HG02870 (cell line): ENCODE results near the gene MYO18B.
"Not testable (repeated sequence)": the region's sequence is repeated elsewhere in the genome, so short reads cannot be mapped to it uniquely, and the experiment has no call there.

Source experiments
- ATAC-seq: cut with Tn5 transposase; IDR thresholded peaks from one replicate; pipeline ENCODE4 v1.9.1; 2021; ENCODE audit warnings: mild to moderate bottlenecking, moderate library complexity; ENCODE audit not compliant: unreplicated experiment

The MYO18B gene

DNA sequence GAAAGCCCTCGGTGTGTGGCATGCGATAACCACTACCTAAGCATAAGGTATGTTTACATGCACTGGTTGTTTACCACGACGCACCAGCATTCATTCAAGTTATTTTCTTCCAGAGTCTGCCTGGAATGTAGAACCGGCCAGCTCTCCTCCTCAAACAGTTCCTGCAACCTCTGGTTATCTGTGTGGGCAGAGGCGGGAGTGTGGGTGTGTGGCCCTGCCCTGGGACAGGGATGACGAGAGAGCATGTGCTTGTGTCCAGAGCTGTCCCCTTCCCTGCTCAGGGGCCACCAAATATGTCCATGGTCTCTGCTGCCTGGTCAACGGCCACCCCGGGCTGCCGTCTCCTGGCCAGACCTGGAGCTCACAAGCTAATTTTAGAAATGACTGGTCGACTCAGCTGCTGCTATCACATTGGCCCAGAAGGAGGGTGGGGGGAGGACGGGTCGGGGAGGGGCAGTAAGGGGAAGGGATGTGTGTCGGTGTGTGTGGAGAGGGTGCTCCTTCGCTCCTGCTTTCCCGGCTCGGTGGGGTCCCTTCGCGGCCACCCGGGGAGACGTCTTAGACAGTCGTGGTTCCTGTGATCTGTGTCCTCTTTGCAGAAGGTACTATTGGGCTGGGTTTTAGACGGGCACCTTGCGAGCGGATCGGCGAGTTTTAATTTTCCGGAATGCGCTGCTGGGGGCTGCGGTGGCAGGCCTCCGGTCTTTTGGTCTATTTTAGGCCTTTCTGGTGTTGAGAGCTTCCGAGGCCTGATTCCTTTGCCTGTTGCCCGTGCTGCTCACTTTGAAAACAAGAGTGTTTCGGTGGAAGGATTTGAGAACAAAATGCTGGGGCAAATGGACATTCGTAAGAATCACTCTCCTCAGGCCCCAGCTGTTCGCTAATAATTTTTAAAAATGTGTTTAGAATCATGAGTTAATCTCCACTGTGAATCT lies at the start of gene MYO18B:
TSS of gene MYO18B (plus strand) at position 497 of the 935 bp plus-strand sequence. CDS start 18,905 bp downstream, outside the sequence.
- ATAC-seq: no peak

GRCh38 chr22:25692397-25693267 lies 49.4 kb upstream of the MYO18B start:
- no peak for ATAC-seq

GRCh38 chr22:25693268-25693565 lies 48.8 kb upstream of the MYO18B start:
- ATAC-seq: no peak

GRCh38 chr22:25694196-25694907 lies 47.6 kb upstream of the MYO18B start:
- ATAC-seq: no peak

- ATAC-seq: no peak
These were observed 46.8 kb upstream of the MYO18B start for GRCh38 chr22:25695146-25695545.

- ATAC-seq: no peak
These were observed 45.2 kb upstream of the MYO18B start for GRCh38 chr22:25696763-25697162.

DNA sequence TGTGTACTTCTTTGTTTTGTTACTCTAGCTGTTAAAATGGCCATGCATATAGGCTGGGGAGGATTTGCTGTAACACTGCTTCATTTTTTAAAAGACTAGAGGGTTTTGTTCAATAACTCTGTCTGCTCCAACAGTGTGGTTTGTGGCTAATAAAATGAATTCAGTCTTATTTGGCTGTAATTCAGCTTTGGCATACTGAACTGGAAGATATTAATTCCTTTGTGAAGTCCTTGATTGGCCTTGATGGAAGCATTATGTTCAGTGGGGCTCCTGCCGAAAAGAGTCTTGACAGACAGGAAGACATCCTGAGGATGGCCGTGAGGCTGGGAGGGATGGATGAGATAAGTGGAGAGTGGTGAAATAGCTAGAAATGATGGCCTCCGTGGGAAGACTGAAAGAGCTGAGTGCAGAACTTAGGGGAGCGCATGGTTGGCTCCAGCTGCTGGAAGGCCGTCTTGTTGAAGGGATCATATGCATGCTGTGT lies 44.8 kb upstream of the MYO18B start:
- ATAC-seq: no peak

DNA sequence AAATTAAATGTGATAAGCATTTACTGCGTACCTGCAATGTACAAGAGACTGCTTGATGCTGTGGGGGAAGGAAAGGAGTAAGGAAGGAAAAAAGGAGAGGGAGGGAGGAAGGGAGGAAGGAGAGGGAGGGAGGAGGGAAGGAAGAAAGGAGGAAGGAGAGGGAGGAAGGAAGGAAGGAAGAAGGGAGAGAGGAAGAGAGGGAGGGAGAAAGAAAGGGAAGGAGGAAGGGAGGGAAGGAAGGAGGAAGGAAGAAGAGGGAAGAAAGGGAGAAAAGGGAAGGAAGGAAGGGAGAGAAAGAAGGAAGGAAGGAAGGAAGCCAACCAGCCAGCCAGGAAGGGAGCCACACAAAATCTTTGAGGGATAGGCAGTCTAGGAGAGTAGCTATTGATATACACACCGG lies 44.0 kb upstream of the MYO18B start:
- ATAC-seq: no peak

GRCh38 chr22:25698461-25698860 lies 43.5 kb upstream of the MYO18B start:
- no peak for ATAC-seq

- no peak for ATAC-seq
These were observed 43.0 kb upstream of the MYO18B start for GRCh38 chr22:25698978-25699377.

DNA sequence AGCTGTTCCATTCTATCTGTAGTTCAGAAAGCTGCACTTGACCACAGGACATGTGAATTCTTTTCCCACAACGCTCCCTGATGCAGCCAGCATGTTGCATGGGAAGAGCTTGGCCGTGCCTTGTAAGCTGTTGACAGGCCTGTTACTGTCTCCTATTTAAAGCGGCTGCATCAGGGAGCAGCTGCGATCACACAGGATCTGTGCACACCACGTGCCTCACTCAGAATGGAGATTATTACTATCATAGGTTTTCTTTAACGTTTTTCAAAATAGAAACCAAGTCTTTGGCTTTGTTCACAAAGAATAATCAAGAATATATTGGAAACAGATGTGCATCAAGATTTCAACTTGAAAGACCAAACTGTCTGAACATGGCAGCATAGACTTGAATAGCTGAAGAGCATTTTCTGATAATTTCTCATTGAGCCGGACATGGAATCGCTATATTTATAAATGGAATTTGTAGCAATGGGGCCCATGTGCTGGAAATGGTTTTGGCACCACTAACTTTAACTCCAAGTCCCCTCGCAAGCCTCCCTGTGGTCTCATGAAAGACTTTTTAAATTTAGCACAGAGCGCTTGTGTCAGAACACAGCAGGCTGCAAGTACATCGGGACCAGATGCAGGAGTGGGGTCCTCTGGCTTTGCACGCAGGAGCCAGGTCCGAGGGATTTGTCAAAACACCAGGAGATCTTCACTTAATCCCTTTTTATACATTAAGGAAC lies 40.8 kb upstream of the MYO18B start:
- ATAC-seq: no peak

DNA sequence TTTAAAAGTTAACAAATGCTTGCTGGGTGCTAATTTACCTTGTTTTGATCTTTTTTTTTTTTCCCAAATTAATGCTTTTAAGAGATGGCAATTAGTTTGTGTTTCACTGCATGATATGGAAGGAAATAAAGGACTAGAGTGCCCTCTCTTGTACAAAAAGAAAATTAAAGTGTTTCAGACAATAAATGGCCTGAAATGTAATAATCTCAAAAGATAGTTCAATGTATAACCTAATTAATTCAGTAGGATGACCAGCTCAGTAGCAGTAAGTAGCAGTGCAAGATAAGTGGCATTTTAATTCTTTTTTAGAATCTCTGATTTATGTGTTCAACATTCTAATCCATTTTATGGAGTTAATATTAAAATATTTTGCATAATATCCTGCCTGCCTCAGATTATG lies 39.9 kb upstream of the MYO18B start:
- no peak for ATAC-seq

- no peak for ATAC-seq
These were observed 39.3 kb upstream of the MYO18B start for GRCh38 chr22:25702571-25703167.

GRCh38 chr22:25704701-25705100 lies 37.3 kb upstream of the MYO18B start:
- ATAC-seq: no peak

- ATAC-seq: no peak
These were observed 35.8 kb upstream of the MYO18B start for GRCh38 chr22:25706197-25706596.

DNA sequence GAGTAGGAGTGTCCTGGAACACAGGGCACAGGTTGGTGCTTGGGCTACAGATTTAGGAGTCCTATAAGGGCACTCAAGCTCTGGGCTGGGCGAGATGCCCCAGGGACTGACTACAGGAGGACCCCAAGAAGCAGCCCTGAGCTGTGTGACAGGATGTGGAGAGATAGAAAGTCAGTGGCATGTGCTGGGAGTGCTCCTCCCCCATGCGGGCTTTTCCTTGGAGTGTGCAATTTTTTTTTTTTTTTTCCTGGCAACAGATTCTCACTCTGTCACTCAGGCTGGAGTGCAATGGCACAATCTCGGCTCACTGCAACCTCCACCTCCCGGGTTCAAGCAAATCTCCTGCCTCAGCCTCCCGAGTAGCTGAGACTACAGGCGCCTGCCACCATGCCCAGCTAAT lies 33.6 kb upstream of the MYO18B start:
- ATAC-seq: not testable (repeated sequence)

DNA sequence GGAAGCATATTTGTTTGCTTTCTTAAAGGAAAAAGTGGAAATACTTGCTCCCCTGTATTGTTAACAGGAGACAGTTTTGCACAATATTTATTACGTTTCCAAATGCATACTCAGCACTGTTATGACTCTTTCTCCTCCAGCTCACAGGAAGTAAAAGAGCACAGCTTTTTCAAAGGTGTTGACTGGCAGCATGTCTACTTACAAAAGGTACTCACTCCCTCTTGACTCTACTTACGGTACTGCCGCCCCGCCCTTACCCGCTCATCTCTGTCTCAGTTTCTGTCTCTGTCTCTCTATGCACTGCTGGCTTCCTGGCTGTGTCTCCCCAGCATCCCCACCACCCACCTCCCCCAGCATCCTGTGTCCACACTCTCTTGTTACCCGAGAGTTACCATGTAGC lies 32.2 kb upstream of the MYO18B start:
- no peak for ATAC-seq

DNA sequence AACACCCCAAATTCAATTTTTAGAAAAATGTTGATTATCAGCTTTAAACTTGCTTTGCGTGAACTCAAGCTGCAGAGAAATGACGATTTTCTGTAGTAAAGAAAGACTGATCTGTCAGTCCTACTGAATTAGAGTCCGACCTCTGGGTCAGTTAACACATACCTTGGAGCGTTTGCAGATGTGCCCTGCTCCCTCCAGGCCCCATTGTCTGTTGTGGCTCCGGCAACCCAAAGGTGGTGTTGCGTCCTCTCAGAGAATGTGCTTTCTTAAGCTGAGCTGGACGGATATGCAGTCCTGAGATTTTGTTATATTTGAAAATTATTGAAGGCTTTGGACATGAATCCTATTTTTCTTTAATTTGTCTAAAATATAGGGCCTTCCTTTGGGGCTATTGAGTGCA lies 31.5 kb upstream of the MYO18B start:
- ATAC-seq: no peak

DNA sequence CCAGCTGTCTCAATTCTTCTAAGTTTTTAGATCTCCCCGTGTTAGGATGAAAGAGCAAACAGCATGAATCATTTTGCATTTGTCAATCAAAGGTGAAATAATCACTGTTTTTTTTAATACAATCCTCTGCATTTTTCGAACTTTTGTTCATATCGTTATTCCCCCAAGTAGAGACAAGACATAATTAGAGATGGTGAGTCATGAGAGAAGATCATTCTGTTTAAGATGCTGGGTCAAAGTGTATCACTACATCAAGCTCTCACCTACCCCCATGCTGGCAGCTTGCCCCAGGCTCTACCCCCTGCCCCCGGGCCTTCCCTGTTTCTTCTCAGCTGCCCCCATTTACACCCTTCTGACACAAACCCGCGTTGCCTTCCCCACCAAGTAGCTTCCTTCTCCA lies 30.5 kb upstream of the MYO18B start:
- no peak for ATAC-seq
